Osteocyte (in vitro differentiated cells): Measurements from ENCODE around the gene NDUFA11. TPM values are rescaled to one million over a fixed set of nuclear protein-coding genes. Genes with fewer than 3 reads are reported as not detected.
A peak's percentile ranks its signal among the peaks of the same experiment; 100 is the strongest.

Source experiments
- DNase-seq: peaks from one replicate; pipeline ENCODE4 v3.0.0; 2021; ENCODE audit warnings: mixed read lengths; ENCODE audit not compliant: unreplicated experiment; ENCODE audit errors: extremely low spot score
- H3K27ac Mint-ChIP-seq: one replicate; pipeline ENCODE4 v1.8.0; 2021; ENCODE audit warnings: mild to moderate bottlenecking, mixed read lengths; ENCODE audit not compliant: unreplicated experiment
- H3K27me3 Mint-ChIP-seq: one replicate; pipeline ENCODE4 v1.8.0; 2021; ENCODE audit warnings: mixed read lengths; ENCODE audit not compliant: unreplicated experiment
- H3K36me3 Mint-ChIP-seq: one replicate; pipeline ENCODE4 v1.8.0; 2021; ENCODE audit warnings: mixed read lengths; ENCODE audit not compliant: unreplicated experiment
- H3K4me1 Mint-ChIP-seq: one replicate; pipeline ENCODE4 v1.8.0; 2021; ENCODE audit warnings: mixed read lengths; ENCODE audit not compliant: unreplicated experiment
- H3K4me3 Mint-ChIP-seq: one replicate; pipeline ENCODE4 v1.8.0; 2021; ENCODE audit warnings: mild to moderate bottlenecking, moderate library complexity, mixed read lengths; ENCODE audit not compliant: unreplicated experiment
- H3K9me3 Mint-ChIP-seq: one replicate; pipeline ENCODE4 v1.8.0; 2021; ENCODE audit warnings: mixed read lengths; ENCODE audit not compliant: unreplicated experiment
- CTCF ChIP-seq: fragments of 200-600 bp; sonication (generic); IDR thresholded peaks from 2 replicates; pipeline ENCODE4 v1.5.0; 2021; ENCODE audit warnings: antibody characterized with exemption, mild to moderate bottlenecking, moderate library complexity
- total RNA-seq: library from RNA; stranded (reverse); gene quantifications from 2 replicates; pipeline ENCODE4 v1.2.1, GENCODE V29; 2021

The NDUFA11 gene
- total RNA-seq, 1 donor from 2014 or later = 259 TPM

- no peak for DNase-seq
- Mint-ChIP-seq H3K9me3 (no peaks in the 10 kb centered on the region), H3K4me1 (peaks cover 21% of the 10 kb centered on the region), H3K27me3 (no peaks in the 10 kb centered on the region), H3K27ac (peak overlapping the region; percentile 85), H3K4me3 (no peak overlapping the region), H3K36me3 (peaks cover 7% of the 10 kb centered on the region)
- no peak for TF ChIP-seq CTCF
These were observed 11.6 kb upstream of the NDUFA11 start for GRCh38 chr19:5914946-5915781.

DNA sequence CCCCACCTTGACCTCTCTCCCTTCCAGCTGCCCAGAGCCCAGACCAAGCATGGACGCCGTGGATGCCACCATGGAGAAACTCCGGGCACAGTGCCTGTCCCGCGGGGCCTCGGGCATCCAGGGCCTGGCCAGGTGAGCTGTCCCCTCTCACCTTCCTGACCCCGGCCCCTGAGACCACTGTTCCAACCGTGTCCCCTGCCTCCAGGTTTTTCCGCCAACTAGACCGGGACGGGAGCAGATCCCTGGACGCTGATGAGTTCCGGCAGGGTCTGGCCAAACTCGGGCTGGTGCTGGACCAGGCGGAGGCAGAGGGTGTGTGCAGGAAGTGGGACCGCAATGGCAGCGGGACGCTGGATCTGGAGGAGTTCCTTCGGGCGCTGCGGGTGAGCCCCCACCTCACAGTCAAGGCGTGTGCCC lies 10.8 kb upstream of the NDUFA11 start:
- no peaks in the 10 kb centered on the region for H3K9me3 Mint-ChIP-seq
- peaks cover 13% of the 10 kb centered on the region for H3K36me3 Mint-ChIP-seq
- no peak for TF ChIP-seq CTCF
- H3K27ac Mint-ChIP-seq = peak overlapping the region; percentile 85
- no peak for DNase-seq
- peaks cover 21% of the 10 kb centered on the region for H3K4me1 Mint-ChIP-seq
- no peaks in the 10 kb centered on the region for H3K27me3 Mint-ChIP-seq
- no peak overlapping the region for H3K4me3 Mint-ChIP-seq

GRCh38 chr19:5913739-5914357 lies 10.3 kb upstream of the NDUFA11 start, which contains the start of gene CAPS:
Gene CAPS (plus strand): TSS chr19:5914254. CDS start chr19:5914407, 153 bp downstream.
- peaks cover 14% of the 10 kb centered on the region for H3K36me3 Mint-ChIP-seq
- peak; percentile 92 for DNase-seq
- no peak within 1 kb of the TSS for H3K4me3 Mint-ChIP-seq
- TF ChIP-seq CTCF = no peak
- H3K27me3 Mint-ChIP-seq = no peaks in the 10 kb centered on the region
- peaks cover 21% of the 10 kb centered on the region for H3K4me1 Mint-ChIP-seq
- no peaks in the 10 kb centered on the region for H3K9me3 Mint-ChIP-seq
- H3K27ac Mint-ChIP-seq = peak within 1 kb of the TSS; percentile 85

DNA sequence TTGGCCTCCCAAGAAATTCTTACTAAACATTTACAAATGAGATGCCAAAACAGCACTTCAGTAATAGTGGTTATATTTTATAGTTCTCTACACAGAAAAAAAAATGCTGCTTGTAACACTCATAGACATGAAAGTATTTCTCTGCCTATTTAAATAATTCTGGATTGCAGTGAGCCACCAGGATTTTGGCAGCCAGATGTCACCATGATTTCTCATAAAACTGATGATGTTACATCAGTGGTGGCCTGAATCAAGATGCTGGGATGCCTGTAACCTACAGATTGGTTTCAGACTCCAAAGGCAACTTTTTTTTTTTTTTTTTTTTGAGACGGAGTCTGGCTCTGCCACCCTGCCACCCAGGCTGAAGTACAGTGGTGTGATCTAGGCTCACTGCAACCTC lies 7.8 kb upstream of the NDUFA11 start:
- no peak for TF ChIP-seq CTCF
- Mint-ChIP-seq H3K4me1 (peaks cover 22% of the 10 kb centered on the region), H3K27ac (no peak overlapping the region), H3K36me3 (peaks cover 8% of the 10 kb centered on the region), H3K9me3 (no peaks in the 10 kb centered on the region), H3K4me3 (no peak overlapping the region), H3K27me3 (no peaks in the 10 kb centered on the region)
- no peak for DNase-seq

DNA sequence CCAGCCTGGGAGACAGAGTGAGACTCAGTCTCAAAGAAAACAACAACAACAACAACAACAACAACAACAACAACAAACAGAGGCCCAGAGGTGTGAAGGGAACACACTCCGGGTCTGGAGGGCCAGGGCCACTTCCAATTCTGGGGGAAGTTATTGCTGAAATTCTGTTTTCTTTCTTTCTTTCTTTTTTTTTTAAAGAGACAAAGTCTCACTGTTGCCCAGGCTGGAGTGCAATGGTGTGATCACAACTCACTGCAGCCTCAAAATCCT lies 7.0 kb upstream of the NDUFA11 start:
- DNase-seq = no peak
- TF ChIP-seq CTCF = no peak
- Mint-ChIP-seq H3K4me1 (peaks cover 21% of the 10 kb centered on the region), H3K27ac (no peak overlapping the region), H3K36me3 (peaks cover 7% of the 10 kb centered on the region), H3K27me3 (no peaks in the 10 kb centered on the region), H3K9me3 (no peaks in the 10 kb centered on the region), H3K4me3 (no peak overlapping the region)
